Stimulated activated CD8-positive, alpha-beta memory T cell treated with anti-CD3 and anti-CD28 coated beads, Interleukin-2, amount 100 ng/mL, for 1 hour (primary cell): ENCODE measurements around the gene TMEM237.

Experiments used
- DNase-seq, 2 donors: peaks; one replicate each; pipeline ENCODE4 v3.0.0-alpha.2; 2020; ENCODE audit warnings: low read depth in 2 of 2

The TMEM237 gene

GRCh38 chr2:201642086-201642578, 1.2 kb downstream of the TMEM237 start:
- DNase-seq = no peak

GRCh38 chr2:201639205-201639604, 4.1 kb downstream of the TMEM237 start:
- DNase-seq = no peak

GRCh38 chr2:201638326-201638725, 5.0 kb downstream of the TMEM237 start:
- DNase-seq = no peak

DNA sequence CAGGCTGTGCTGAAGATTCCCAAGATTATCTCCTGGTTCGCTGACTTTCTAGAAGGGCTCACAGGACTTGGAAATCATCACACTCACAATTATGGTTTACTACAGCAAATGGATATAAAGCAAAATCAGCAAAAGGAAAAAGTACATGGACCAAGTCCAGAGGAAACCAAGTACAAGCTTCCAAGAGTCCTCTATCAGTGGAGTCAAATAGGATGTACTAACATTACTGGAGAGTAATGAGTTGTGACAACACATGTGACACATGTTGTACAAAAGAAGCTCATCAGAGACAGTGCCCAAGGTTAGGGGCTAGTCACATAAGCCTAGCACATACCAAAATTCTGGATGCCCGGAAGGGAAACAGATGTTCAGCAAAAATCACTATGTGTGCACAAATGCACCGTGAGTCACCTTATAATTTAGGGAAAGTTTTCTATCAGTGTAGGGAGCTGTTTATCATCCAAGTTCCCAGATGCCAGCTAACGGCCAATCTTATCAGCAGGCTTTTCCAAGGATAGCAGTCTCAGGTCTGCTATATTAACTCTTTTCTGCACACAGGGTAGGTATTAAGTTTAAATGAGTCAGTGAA, 9.5 kb downstream of the TMEM237 start:
- DNase-seq = no peak

DNA sequence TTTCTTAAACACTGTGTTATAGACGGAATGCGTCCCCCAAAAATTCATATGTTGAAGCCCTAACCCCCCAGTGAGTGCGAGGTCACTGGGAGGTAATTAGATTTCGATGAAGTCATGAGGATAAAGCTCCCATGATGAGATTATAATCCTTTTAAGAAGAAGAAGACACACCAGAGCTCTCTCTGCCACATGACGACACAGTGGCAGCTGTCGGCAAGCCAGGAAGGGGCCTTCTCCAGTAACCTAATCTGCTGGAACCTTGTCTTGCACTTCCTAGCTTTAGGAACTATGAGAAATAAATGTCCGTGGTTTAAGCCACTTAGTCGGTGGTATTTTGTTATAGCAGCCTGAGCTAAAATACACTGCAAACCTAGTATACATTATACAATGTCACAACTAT, 12.3 kb downstream of the TMEM237 start:
- no peak for DNase-seq

DNA sequence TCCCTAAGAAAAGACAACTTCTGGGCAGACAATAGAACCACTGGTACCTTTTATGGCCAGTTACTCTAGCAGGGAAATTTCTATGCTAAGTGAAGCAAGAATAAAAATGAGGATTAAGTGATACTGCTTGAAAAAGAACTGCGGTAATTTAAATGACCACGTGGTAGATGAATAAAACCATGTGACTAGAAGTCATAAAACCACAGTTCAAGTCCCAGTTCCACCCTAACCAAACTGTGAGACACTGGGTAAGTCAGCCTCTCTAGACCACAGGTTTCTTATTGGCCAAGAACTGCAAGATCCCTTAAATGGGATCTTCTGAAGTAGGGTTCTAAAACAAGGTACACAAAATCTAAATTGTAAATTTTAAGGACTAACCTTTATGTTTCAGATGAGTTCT, 12.7 kb downstream of the TMEM237 start:
- no peak for DNase-seq

DNA sequence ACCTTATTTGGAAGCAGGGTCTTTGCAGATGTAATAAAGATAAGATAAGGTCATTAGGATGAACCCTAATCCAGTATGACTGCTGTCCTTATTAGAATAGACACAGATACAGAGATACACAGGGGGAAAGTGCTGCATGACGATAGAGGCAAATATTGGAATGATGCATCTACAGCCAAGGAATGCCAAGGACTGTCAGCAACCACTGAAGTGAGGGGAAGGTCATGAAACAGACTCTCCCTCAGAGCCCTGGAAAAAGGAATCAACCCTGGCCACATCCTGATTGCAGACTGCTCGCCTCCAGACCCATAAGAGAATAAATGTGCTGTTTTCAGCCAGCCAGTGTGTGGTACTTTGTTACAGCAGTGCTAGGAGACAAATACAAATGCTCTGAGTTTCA, 14.8 kb downstream of the TMEM237 start:
- no peak for DNase-seq

GRCh38 chr2:201622306-201622970, 20.9 kb downstream of the TMEM237 start:
- DNase-seq = no peak

DNA sequence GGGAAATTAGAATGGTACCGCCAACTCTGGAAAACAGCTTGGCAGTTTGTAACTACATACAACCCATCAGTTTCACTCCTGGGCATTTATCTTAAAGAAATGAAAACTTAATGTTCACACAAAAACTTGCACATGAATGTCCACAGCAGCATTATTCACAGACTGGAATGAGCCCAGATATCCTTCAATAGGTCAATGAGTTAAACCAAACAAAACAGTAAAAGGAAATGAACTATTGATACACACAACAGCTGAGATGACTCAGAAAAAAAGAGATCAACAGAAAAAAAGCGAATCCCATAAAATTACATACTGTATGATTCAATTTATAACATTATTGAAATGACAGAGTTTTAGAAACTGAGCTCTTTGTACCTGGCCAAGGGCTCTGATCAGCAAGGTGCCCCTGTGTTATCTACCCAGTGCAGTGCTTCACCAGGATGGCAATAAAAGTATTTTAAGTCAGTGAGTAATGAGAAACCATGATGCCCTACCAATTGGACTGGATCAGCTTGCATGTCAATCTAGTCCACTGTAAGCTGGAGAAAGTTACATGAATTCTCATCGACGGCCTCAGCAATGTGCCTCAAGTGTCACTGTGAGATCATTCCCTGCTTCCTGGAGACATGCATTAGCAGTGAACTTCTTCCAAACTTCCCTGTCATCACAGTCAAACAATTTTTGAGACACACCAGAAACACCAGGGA, 21.9 kb downstream of the TMEM237 start:
- DNase-seq = no peak

GRCh38 chr2:201618744-201619662, 24.3 kb downstream of the TMEM237 start:
- no peak for DNase-seq

- no peak for DNase-seq
These were observed 35.3 kb downstream of the TMEM237 start for GRCh38 chr2:201608021-201608420.

- no peak for DNase-seq
These were observed 35.7 kb downstream of the TMEM237 start for GRCh38 chr2:201607568-201607967.

- no peak for DNase-seq
These were observed 42.4 kb downstream of the TMEM237 start for GRCh38 chr2:201600906-201601305.

GRCh38 chr2:201597397-201597796, 45.9 kb downstream of the TMEM237 start:
- no peak for DNase-seq

- DNase-seq = no peak
These were observed 62.8 kb downstream of the TMEM237 start for GRCh38 chr2:201580486-201580885.

DNA sequence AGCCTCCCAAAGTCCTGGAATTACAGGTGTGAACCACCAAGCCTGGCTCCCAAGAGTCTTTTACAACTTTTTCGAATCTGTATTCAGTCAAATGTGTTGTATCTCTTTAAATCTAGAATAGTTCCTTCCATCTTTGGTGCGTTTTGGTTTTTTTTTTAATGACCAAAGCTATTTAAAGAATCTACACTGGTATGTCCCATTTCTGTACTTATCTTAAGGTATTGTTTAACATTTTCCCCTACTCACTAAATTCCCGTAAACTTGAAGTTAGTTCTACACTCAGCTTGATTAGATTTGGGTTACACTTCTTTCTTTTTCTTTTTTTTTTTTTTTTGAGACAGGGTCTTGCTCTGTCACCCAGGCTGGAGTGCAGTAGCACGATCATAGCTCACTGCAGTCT, 63.8 kb downstream of the TMEM237 start:
- DNase-seq = no peak

- DNase-seq = no peak
These were observed 67.3 kb downstream of the TMEM237 start for GRCh38 chr2:201575971-201576370.

- no peak for DNase-seq
These were observed 68.5 kb downstream of the TMEM237 start for GRCh38 chr2:201574766-201575165.

DNA sequence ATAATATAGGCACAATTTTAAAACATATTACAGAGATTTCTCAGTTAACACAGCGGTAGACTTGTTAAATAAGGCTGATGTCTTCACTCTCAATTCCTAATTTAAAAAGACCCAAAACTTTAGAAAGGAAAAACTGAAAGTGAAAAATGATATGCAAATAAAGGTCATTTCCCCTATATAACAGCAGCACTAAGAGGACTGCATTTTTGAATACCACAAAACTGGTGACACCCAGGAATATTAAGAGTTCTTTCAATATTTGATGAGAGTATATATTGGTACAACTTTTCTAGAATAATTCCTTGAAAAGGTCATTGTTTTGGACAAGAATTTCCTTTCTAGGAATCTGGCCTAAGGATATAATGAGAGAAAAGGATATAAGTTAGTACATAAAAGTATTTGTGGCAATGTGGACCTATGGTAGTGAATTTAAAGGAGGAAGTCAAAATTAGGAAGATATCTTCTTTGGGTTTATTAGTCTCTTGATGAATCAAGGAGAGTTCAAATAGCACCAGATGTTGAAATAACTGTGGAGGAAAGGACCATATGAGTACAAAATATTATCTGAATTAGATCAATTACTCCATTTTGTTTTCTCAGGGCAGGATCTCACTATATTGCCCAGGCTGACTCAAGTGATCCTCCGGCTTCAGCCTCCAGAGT, 70.3 kb downstream of the TMEM237 start:
- DNase-seq = no peak
